WTC11 (cell line): Measurements from ENCODE around the gene POC5. TPM values are rescaled to one million over a fixed set of nuclear protein-coding genes. Genes with fewer than 3 reads are reported as not detected.

Experiments used
- ATAC-seq: fragments of 200-7000 bp; cut with Tn5 transposase; 2 replicates; pipeline ENCODE4 v1.10.0; 2021; ENCODE audit warnings: mild to moderate bottlenecking, moderate library complexity
- Bru-seq: library from RNA; stranded (reverse); fragments of 400-500 nt; gene quantifications from one replicate; lab custom pipeline; 2021; lab: Mats Ljungman, UMichigan
- CTCF ChIA-PET: fragments of 300-600 bp; sonication (Branson Sonifier 250); formaldehyde crosslinking; loops from one replicate; lab custom pipeline; 2021; ENCODE audit warnings: antibody characterized with exemption; lab: Charles Lee
- POLR2A ChIA-PET: fragments of 350-600 bp; sonication (Branson Sonifier 250); formaldehyde crosslinking; loops from one replicate; lab custom pipeline; 2021; ENCODE audit warnings: antibody characterized with exemption; lab: Charles Lee
- DNase-seq: peaks from one replicate; pipeline ENCODE4 v3.0.0; 2021; ENCODE audit warnings: low spot score
- H3K27ac Mint-ChIP-seq: 2 replicates; pipeline ENCODE4 v1.8.0; 2021; ENCODE audit warnings: mixed read lengths
- H3K27me3 Mint-ChIP-seq: 2 replicates; pipeline ENCODE4 v1.8.0; 2021; ENCODE audit warnings: low read depth, mild to moderate bottlenecking, moderate library complexity, mixed read lengths
- H3K36me3 Mint-ChIP-seq: 2 replicates; pipeline ENCODE4 v1.8.0; 2021; ENCODE audit warnings: mixed read lengths
- H3K4me1 Mint-ChIP-seq: 2 replicates; pipeline ENCODE4 v1.8.0; 2022; ENCODE audit warnings: mixed read lengths
- H3K4me3 Mint-ChIP-seq: 2 replicates; pipeline ENCODE4 v1.8.0; 2021; ENCODE audit warnings: mild to moderate bottlenecking, moderate library complexity, mixed read lengths
- H3K9me3 Mint-ChIP-seq: 2 replicates; pipeline ENCODE4 v1.8.0; 2021; ENCODE audit warnings: mixed read lengths
- AFF4 ChIP-seq: sonication (generic); formaldehyde crosslinking; IDR thresholded peaks from 2 replicates; pipeline ENCODE4 v1.8.1; 2023; ENCODE audit warnings: mild to moderate bottlenecking, missing genetic modification reagents, borderline replicate concordance
- ATF3 ChIP-seq: sonication (generic); formaldehyde crosslinking; conservative IDR thresholded peaks from 2 replicates; pipeline ENCODE4 v1.8.1; 2022; ENCODE audit warnings: mild to moderate bottlenecking, missing genetic modification reagents
- CREB1 ChIP-seq: sonication (generic); formaldehyde crosslinking; IDR thresholded peaks from 2 replicates; pipeline ENCODE4 v1.8.0; 2023; ENCODE audit warnings: mild to moderate bottlenecking, missing genetic modification reagents
- CREM ChIP-seq: sonication (generic); formaldehyde crosslinking; IDR thresholded peaks from 2 replicates; pipeline ENCODE4 v1.8.1; 2022; ENCODE audit warnings: mild to moderate bottlenecking, missing genetic modification reagents, moderate library complexity
- E2F1 ChIP-seq: sonication (generic); formaldehyde crosslinking; IDR thresholded peaks from 2 replicates; pipeline ENCODE4 v1.8.0; 2022; ENCODE audit warnings: mild to moderate bottlenecking, missing genetic modification reagents
- E2F4 ChIP-seq: sonication (generic); formaldehyde crosslinking; IDR thresholded peaks from 2 replicates; pipeline ENCODE4 v1.8.1; 2022; ENCODE audit warnings: low read depth, mild to moderate bottlenecking, moderate library complexity, missing genetic modification reagents, borderline replicate concordance
- ERG ChIP-seq: fragments of 250-450 bp; sonication (Bioruptor Pico); IDR thresholded peaks from 2 replicates; pipeline ENCODE4 v1.8.0; 2021; ENCODE audit warnings: mild to moderate bottlenecking
- GRHL2 ChIP-seq: fragments of 250-450 bp; sonication (Bioruptor Pico); IDR thresholded peaks from 2 replicates; pipeline ENCODE4 v1.8.0; 2022; ENCODE audit warnings: mild to moderate bottlenecking, moderate library complexity; ENCODE audit not compliant: insufficient replicate concordance, severe bottlenecking
- IRF1 ChIP-seq: sonication (generic); formaldehyde crosslinking; IDR thresholded peaks from 2 replicates; pipeline ENCODE4 v1.8.0; 2023; ENCODE audit warnings: missing genetic modification reagents
- JUN ChIP-seq: sonication (generic); formaldehyde crosslinking; IDR thresholded peaks from 2 replicates; pipeline ENCODE4 v1.8.0; 2023; ENCODE audit warnings: mild to moderate bottlenecking, missing genetic modification reagents
- KAT7 ChIP-seq: sonication (generic); formaldehyde crosslinking; IDR thresholded peaks from 2 replicates; pipeline ENCODE4 v1.8.1; 2023; ENCODE audit warnings: missing genetic modification reagents, mild to moderate bottlenecking, borderline replicate concordance
- NFE2L1 ChIP-seq: sonication (generic); formaldehyde crosslinking; IDR thresholded peaks from 2 replicates; pipeline ENCODE4 v1.8.1; 2023; ENCODE audit warnings: missing genetic modification reagents
- PRDM15 ChIP-seq: sonication (generic); formaldehyde crosslinking; IDR thresholded peaks from 2 replicates; pipeline ENCODE4 v1.8.0; 2022; ENCODE audit warnings: missing genetic modification reagents
- RELA ChIP-seq: sonication (generic); formaldehyde crosslinking; IDR thresholded peaks from 2 replicates; pipeline ENCODE4 v1.8.1; 2022; ENCODE audit warnings: missing genetic modification reagents, mild to moderate bottlenecking, borderline replicate concordance
- SMAD4 ChIP-seq: sonication (generic); formaldehyde crosslinking; IDR thresholded peaks from 2 replicates; pipeline ENCODE4 v1.8.0; 2022; ENCODE audit warnings: mild to moderate bottlenecking, missing genetic modification reagents
- USF2 ChIP-seq: sonication (generic); formaldehyde crosslinking; IDR thresholded peaks from 2 replicates; pipeline ENCODE4 v1.8.1; 2023; ENCODE audit warnings: mild to moderate bottlenecking, missing genetic modification reagents, moderate library complexity
- ZBTB21 ChIP-seq: sonication (generic); formaldehyde crosslinking; IDR thresholded peaks from 2 replicates; pipeline ENCODE4 v1.8.1; 2023; ENCODE audit warnings: mild to moderate bottlenecking, missing genetic modification reagents, borderline replicate concordance
- ZNF219 ChIP-seq: sonication (generic); formaldehyde crosslinking; IDR thresholded peaks from 2 replicates; pipeline ENCODE4 v1.8.0; 2023; ENCODE audit warnings: missing genetic modification reagents, mild to moderate bottlenecking, borderline replicate concordance
- ZNF232 ChIP-seq: sonication (generic); formaldehyde crosslinking; IDR thresholded peaks from 2 replicates; pipeline ENCODE4 v1.8.0; 2022; ENCODE audit warnings: mild to moderate bottlenecking, missing genetic modification reagents
- ZNF671 ChIP-seq: fragments of 250-450 bp; sonication (Bioruptor Pico); IDR thresholded peaks from 2 replicates; pipeline ENCODE4 v1.8.0; 2021; ENCODE audit warnings: mild to moderate bottlenecking
- long read RNA-seq, 3 experiments: library from RNA in 1 of 3; library from capped mRNA in 1 of 3; library from polyadenylated mRNA in 1 of 3; unstranded in 2 of 3; stranded (forward) in 1 of 3; transcript quantifications; one replicate each; pipeline ENCODE4 v2.0.0, GENCODE V29; 2021
- total RNA-seq: library from RNA; stranded (reverse); gene quantifications from 3 replicates; pipeline ENCODE4 v1.2.3, GENCODE V29; 2021

The POC5 gene
- 9.0 to 13.4 TPM (median 10.8 TPM) in 3 replicates for total RNA-seq
- percentile 78 among the genes with signal in this experiment for Bru-seq, nascent RNA
- long read RNA-seq, experiment 1, transcript POC5-202 (12 exons, 2,229 nt), result major isoform, 22 of 39 reads
- long read RNA-seq, experiment 1, partial matches to known transcripts, result 5 of 39 reads
- long read RNA-seq, experiment 1, other reads (novel, unspliced or antisense), result 12 of 39 reads
- long read RNA-seq, experiment 2, transcript POC5-202 (12 exons, 2,229 nt), result major isoform, 8 of 14 reads
- long read RNA-seq, experiment 2, partial matches to known transcripts, result 1 of 14 reads
- long read RNA-seq, experiment 2, other reads (novel, unspliced or antisense), result 5 of 14 reads
- long read RNA-seq, experiment 3, transcript POC5-202 (12 exons, 2,229 nt), result major isoform, 37 of 52 reads
- long read RNA-seq, experiment 3, partial matches to known transcripts, result 2 of 52 reads
- long read RNA-seq, experiment 3, other reads (novel, unspliced or antisense), result 13 of 52 reads

- ChIA-PET POLR2A (interaction anchor here (0.7 to 1.6 kb wide), 3 partner anchors 11 to 381 kb away, joined by 3 to 6 read pairs (median 3); partner anchors contain the start of gene HMGCR), CTCF (interaction anchor here (1.2 kb wide), 1 partner anchor 18 kb away, joined by 3 read pairs; no protein-coding TSS in a partner anchor)
- Mint-ChIP-seq H3K27ac (peak within 1 kb of the TSS; percentile 98), H3K27me3 (peaks cover 3% of the 10 kb centered on the region; the same call in 1 of the 2 replicates), H3K9me3 (no peaks in the 10 kb centered on the region), H3K4me1 (peaks cover 12% of the 10 kb centered on the region), H3K4me3 (peak within 1 kb of the TSS; percentile 99), H3K36me3 (peaks cover 6% of the 10 kb centered on the region)
- ATAC-seq (peak; percentile 95), DNase-seq (peak; percentile 98)
- no peak for TF ChIP-seq ZNF232 (CRISPR knock-in tag)
- peak; percentile 82 for TF ChIP-seq NFE2L1 (CRISPR knock-in tag)
- no peak for TF ChIP-seq GRHL2 (CRISPR knock-in tag)
- TF ChIP-seq ZNF219 (CRISPR knock-in tag), result no peak
- TF ChIP-seq RELA (CRISPR knock-in tag), result no peak
- TF ChIP-seq ZBTB21 (CRISPR knock-in tag), result no peak
- TF ChIP-seq E2F4, result no peak
- no peak for TF ChIP-seq KAT7
- TF ChIP-seq CREM (CRISPR knock-in tag), result no peak; the same call in 1 of the 2 replicates
- no peak for TF ChIP-seq IRF1
- no peak for TF ChIP-seq CREB1 (CRISPR knock-in tag)
- no peak for TF ChIP-seq USF2 (CRISPR knock-in tag)
- no peak for TF ChIP-seq ERG (CRISPR knock-in tag)
- TF ChIP-seq JUN (CRISPR knock-in tag), result no peak
- no peak for TF ChIP-seq ATF3 (CRISPR knock-in tag)
- TF ChIP-seq PRDM15 (CRISPR knock-in tag), result no peak
- no peak for TF ChIP-seq SMAD4 (CRISPR knock-in tag)
- TF ChIP-seq AFF4 (CRISPR knock-in tag), result no peak
- TF ChIP-seq ZNF671 (CRISPR knock-in tag), result no peak
- TF ChIP-seq E2F1 (CRISPR knock-in tag), result no peak
Measured at GRCh38 chr5:75717082-75717922, at the start of gene POC5. POC5 (minus strand) TSS chr5:75717437; CDS start chr5:75712937, 4,500 bp downstream.
